ENCODE data around the gene PRLR.

PRLR gene

GRCh38 chr5:35149041-35149440, 81.2 kb downstream of the PRLR start:
- Histone ChIP-seq H3K27me3 (ENCODE audit: control insufficient read depth, low read length) (no peaks in the 10 kb centered on the region), H3F3A (ENCODE audit: control insufficient read depth, insufficient read depth) (no peaks in the 10 kb centered on the region), H3K4me1 (ENCODE audit: control insufficient read depth, low read length) (no peaks in the 10 kb centered on the region), H3K9me2 (replicated peaks; ENCODE audit: control insufficient read depth, low read length) (no peaks in the 10 kb centered on the region), H3K4me3 (ENCODE audit: low read length) (no peak overlapping the region), H4K20me1 (ENCODE audit: control insufficient read depth, insufficient read depth, low read depth, low read length) (no peaks in the 10 kb centered on the region), H3K36me3 (ENCODE audit: control insufficient read depth, low read length) (no peaks in the 10 kb centered on the region), H3K27ac (ENCODE audit: low read depth, low read length) (no peak overlapping the region), H3K79me2 (ENCODE audit: control insufficient read depth, low read length) (no peaks in the 10 kb centered on the region), H3K9me3 (ENCODE audit: control insufficient read depth, insufficient read depth, low read length) (no peaks in the 10 kb centered on the region), H3K4me2 (ENCODE audit: low read length) (no peak overlapping the region)
- TF ChIP-seq EZH2phosphoT487 (IDR thresholded peaks at IDR 0.05; ENCODE audit: borderline replicate concordance, low read length) = no peak

- TF ChIP-seq, protein P1, sequence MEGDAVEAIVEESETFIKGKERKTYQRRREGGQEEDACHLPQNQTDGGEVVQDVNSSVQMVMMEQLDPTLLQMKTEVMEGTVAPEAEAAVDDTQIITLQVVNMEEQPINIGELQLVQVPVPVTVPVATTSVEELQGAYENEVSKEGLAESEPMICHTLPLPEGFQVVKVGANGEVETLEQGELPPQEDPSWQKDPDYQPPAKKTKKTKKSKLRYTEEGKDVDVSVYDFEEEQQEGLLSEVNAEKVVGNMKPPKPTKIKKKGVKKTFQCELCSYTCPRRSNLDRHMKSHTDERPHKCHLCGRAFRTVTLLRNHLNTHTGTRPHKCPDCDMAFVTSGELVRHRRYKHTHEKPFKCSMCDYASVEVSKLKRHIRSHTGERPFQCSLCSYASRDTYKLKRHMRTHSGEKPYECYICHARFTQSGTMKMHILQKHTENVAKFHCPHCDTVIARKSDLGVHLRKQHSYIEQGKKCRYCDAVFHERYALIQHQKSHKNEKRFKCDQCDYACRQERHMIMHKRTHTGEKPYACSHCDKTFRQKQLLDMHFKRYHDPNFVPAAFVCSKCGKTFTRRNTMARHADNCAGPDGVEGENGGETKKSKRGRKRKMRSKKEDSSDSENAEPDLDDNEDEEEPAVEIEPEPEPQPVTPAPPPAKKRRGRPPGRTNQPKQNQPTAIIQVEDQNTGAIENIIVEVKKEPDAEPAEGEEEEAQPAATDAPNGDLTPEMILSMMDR (IDR thresholded peaks at IDR 0.05; ENCODE audit: low read depth, low read length, poor library complexity, severe bottlenecking) = no peak
- TF ChIP-seq EZH2phosphoT487 (IDR thresholded peaks at IDR 0.05; ENCODE audit: borderline replicate concordance, low read length) = no peak
Observed at GRCh38 chr5:35146406-35146805, 83.9 kb downstream of the PRLR start.

DNA sequence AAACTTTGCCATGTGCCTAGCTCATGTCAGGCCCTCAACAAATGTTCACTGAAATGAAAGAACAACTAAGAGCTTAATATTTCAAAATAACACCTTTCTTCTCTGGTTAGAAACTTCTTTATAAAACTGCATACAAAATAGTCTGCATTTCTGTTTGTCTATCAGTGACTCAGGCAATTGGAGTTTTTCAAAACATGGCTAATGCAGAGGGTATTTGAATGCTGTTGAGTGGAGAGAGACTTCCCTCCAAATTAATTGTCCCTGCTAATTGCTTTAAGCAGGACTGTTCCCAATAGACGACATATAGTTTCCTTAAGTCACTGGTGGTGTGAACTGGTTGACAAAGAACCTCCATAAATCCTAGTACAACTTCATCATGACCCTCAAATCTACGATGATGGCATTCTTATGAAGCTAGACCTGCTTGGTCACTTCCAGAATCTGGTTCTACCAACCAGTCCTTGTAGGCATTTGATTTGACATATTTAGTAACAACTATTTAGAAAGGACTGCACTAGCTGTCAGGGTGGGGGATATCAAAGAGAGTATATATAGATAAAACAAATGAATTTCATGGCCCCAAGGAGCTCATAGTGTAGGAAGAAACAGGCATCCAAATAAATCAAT, 84.5 kb downstream of the PRLR start:
- H3K9me3 ChIP-seq (ENCODE audit: control insufficient read depth, insufficient read depth, low read length) = no peaks in the 10 kb centered on the region
- no peaks in the 10 kb centered on the region for H3K27me3 ChIP-seq (ENCODE audit: control insufficient read depth, low read length)
- no peaks in the 10 kb centered on the region for H3F3A ChIP-seq (ENCODE audit: control insufficient read depth, insufficient read depth)
- H3K9me2 ChIP-seq (replicated peaks; ENCODE audit: control insufficient read depth, low read length) = no peaks in the 10 kb centered on the region
- no peaks in the 10 kb centered on the region for H3K79me2 ChIP-seq (ENCODE audit: control insufficient read depth, low read length)
- H3K4me3 ChIP-seq (ENCODE audit: low read length) = no peak overlapping the region
- H3K36me3 ChIP-seq (ENCODE audit: control insufficient read depth, low read length) = no peaks in the 10 kb centered on the region
- TF ChIP-seq, protein P1 (IDR thresholded peaks at IDR 0.05; ENCODE audit: low read depth, low read length, poor library complexity, severe bottlenecking) = no peak
- TF ChIP-seq EZH2phosphoT487 (IDR thresholded peaks at IDR 0.05; ENCODE audit: borderline replicate concordance, low read length) = no peak
- H4K20me1 ChIP-seq (ENCODE audit: control insufficient read depth, insufficient read depth, low read depth, low read length) = no peaks in the 10 kb centered on the region
- no peak overlapping the region for H3K4me2 ChIP-seq (ENCODE audit: low read length)
- H3K4me1 ChIP-seq (ENCODE audit: control insufficient read depth, low read length) = no peaks in the 10 kb centered on the region
- no peak overlapping the region for H3K27ac ChIP-seq (ENCODE audit: low read depth, low read length)

More at GRCh38 chr5:35146406-35146805, 83.9 kb downstream of the PRLR start:
- no peaks in the 10 kb centered on the region for H3K79me2 ChIP-seq (ENCODE audit: control insufficient read depth, low read length)
- no peaks in the 10 kb centered on the region for H3F3A ChIP-seq (ENCODE audit: control insufficient read depth, insufficient read depth)
- no peaks in the 10 kb centered on the region for H3K9me3 ChIP-seq (ENCODE audit: control insufficient read depth, insufficient read depth, low read length)
- H3K4me3 ChIP-seq (ENCODE audit: low read length) = no peak overlapping the region
- no peaks in the 10 kb centered on the region for H3K9me2 ChIP-seq (replicated peaks; ENCODE audit: control insufficient read depth, low read length)
- H4K20me1 ChIP-seq (ENCODE audit: control insufficient read depth, insufficient read depth, low read depth, low read length) = no peaks in the 10 kb centered on the region
- H3K4me2 ChIP-seq (ENCODE audit: low read length) = no peak overlapping the region
- H3K36me3 ChIP-seq (ENCODE audit: control insufficient read depth, low read length) = no peaks in the 10 kb centered on the region
- H3K27ac ChIP-seq (ENCODE audit: low read depth, low read length) = no peak overlapping the region
- H3K4me1 ChIP-seq (ENCODE audit: control insufficient read depth, low read length) = no peaks in the 10 kb centered on the region
- H3K27me3 ChIP-seq (ENCODE audit: control insufficient read depth, low read length) = no peaks in the 10 kb centered on the region

DNA sequence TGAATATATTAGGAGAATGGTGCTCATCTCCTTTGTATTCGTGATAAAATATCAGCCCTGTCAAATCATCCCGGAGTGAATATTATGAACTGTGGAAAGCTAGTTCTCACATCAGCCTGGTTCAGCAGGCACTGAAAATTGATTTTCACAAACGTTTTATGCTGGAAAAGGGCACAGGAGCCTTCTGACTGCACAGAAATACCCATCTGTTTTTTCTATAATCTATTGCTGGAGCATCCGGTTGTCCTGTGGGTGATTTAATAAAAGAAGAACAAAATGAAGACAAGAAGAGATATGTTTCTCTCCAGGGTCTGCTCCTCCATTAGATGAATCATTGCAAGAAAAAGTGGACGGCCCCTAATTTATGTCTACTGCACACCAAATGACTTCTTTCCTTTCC, 85.3 kb downstream of the PRLR start:
- Histone ChIP-seq H3K9me3 (ENCODE audit: control insufficient read depth, insufficient read depth, low read length) (no peaks in the 10 kb centered on the region), H3K27ac (ENCODE audit: low read depth, low read length) (no peak overlapping the region), H3K4me3 (ENCODE audit: low read length) (no peak overlapping the region), H3K4me1 (ENCODE audit: control insufficient read depth, low read length) (no peaks in the 10 kb centered on the region), H3K36me3 (ENCODE audit: control insufficient read depth, low read length) (no peaks in the 10 kb centered on the region), H3K4me2 (ENCODE audit: low read length) (no peak overlapping the region), H3K9me2 (replicated peaks; ENCODE audit: control insufficient read depth, low read length) (no peaks in the 10 kb centered on the region), H3F3A (ENCODE audit: control insufficient read depth, insufficient read depth) (no peaks in the 10 kb centered on the region), H3K79me2 (ENCODE audit: control insufficient read depth, low read length) (no peaks in the 10 kb centered on the region), H4K20me1 (ENCODE audit: control insufficient read depth, insufficient read depth, low read depth, low read length) (no peaks in the 10 kb centered on the region), H3K27me3 (ENCODE audit: control insufficient read depth, low read length) (no peaks in the 10 kb centered on the region)
- TF ChIP-seq, protein P1 (IDR thresholded peaks at IDR 0.05; ENCODE audit: low read depth, low read length, poor library complexity, severe bottlenecking) = no peak

Measured in DOHH2 (cell line).